GM21737 (cell line): Measurements from ENCODE around the gene SMS.

ENCODE experiments used
- ATAC-seq: cut with Tn5 transposase; IDR thresholded peaks from one replicate; pipeline ENCODE4 v1.9.1; 2021; ENCODE audit warnings: mild to moderate bottlenecking, moderate library complexity; ENCODE audit not compliant: unreplicated experiment

SMS gene

GRCh38 chrX:22037225-22037624, 96.7 kb downstream of the SMS start:
- no peak for ATAC-seq

- ATAC-seq: no peak
Observed at GRCh38 chrX:22037911-22038537, 97.5 kb downstream of the SMS start.

GRCh38 chrX:22039541-22039940, 99.0 kb downstream of the SMS start:
- no peak for ATAC-seq

- no peak for ATAC-seq
Observed at GRCh38 chrX:22040184-22040583, 99.7 kb downstream of the SMS start.

GRCh38 chrX:22041907-22042530, 101.5 kb downstream of the SMS start:
- ATAC-seq: no peak

- no peak for ATAC-seq
Observed at GRCh38 chrX:22043872-22044271, 103.4 kb downstream of the SMS start.
